GM18861 (cell line): Measurements from ENCODE around the gene TAF3.
"Not testable (repeated sequence)": the region's sequence is repeated elsewhere in the genome, so short reads cannot be mapped to it uniquely, and the experiment has no call there.

Source experiments
- ATAC-seq: cut with Tn5 transposase; IDR thresholded peaks from one replicate; pipeline ENCODE4 v1.9.1; 2021; ENCODE audit not compliant: unreplicated experiment

Gene TAF3

GRCh38 chr10:7811743-7812142 lies 6.6 kb upstream of the TAF3 start:
- ATAC-seq: not testable (repeated sequence)

- ATAC-seq: no peak
These were observed 4.8 kb upstream of the TAF3 start for GRCh38 chr10:7813481-7813880.

- no peak for ATAC-seq
These were observed 729 bp upstream of the TAF3 start for GRCh38 chr10:7817576-7817975.

- no peak for ATAC-seq
These were observed 366 bp upstream of the TAF3 start for GRCh38 chr10:7817984-7818294.

DNA sequence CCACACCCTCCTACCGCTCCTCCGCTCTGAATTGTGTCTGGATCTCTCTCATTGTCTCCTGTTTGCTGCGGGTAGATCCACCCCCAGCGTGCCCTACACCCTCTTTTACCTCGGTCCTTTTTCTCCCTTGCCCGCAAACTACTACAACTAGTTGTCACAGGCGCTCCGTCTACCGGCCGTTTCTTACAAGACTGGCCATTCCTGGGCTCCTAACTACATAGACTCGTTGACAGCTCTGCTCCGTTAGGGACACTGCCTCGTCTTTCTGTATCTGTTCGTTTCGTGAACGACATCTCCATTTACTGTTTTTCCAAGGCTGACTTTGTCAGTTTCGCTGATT lies 786 bp downstream of the TAF3 start:
- ATAC-seq: peak; percentile 44

DNA sequence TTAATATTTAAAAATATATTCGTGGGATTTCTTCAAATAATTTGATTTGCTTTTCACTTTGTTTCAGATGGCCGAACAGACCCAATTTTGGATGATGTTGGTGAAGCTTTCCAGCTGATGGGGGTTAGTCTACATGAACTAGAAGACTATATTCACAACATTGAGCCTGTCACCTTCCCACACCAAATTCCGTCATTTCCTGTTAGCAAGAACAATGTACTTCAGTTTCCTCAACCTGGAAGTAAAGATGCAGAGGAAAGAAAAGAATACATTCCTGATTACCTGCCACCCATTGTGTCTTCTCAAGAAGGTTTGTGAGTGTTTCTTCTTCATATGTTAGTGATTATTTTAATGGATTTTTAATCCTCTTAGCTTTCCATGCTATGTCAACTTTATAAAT lies 5.9 kb downstream of the TAF3 start:
- no peak for ATAC-seq

GRCh38 chr10:7826971-7827370 lies 8.7 kb downstream of the TAF3 start:
- ATAC-seq: no peak

GRCh38 chr10:7829289-7829834 lies 11.1 kb downstream of the TAF3 start:
- ATAC-seq: no peak

- no peak for ATAC-seq
These were observed 13.8 kb downstream of the TAF3 start for GRCh38 chr10:7832060-7832459.

DNA sequence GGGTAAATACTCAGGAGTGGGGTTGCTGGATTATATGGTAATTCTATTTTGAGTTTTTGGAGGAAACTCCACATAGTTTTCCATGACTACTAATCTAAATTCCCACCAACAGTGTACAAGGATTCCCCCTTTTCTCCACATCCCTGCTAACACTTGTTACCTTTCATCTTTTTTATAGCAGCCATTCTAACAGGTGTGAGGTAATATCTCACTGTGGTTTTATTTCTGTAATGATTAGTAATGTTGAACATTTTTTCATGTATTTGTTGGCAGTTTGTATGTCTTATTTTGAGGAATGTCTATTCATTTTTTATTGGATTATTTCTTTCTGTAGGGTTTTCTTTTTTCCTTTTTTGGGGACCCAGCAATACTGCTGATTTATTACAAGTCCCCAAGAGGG lies 14.9 kb downstream of the TAF3 start:
- ATAC-seq: no peak

GRCh38 chr10:7834262-7834661 lies 16.0 kb downstream of the TAF3 start:
- ATAC-seq: no peak

- ATAC-seq: no peak
These were observed 18.3 kb downstream of the TAF3 start for GRCh38 chr10:7836571-7836970.

DNA sequence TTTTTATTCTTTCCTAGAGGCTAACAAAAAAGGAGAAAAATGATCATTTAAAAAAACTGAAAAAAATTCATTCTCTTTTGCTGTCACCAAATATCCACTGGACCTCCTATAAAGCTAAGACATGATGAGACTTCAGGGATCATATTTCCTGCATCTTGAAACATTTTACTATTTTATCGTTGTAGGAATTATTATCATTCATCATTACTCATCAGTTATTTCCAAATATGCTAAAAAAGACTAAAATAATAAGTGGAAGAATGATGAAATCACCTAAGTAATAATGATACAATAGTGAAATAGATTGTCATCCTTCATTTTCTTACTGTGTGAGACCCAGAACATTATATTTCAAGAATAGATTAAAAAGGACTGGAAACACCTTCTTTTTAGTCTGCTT lies 28.3 kb downstream of the TAF3 start:
- ATAC-seq: no peak

- ATAC-seq: no peak
These were observed 35.0 kb downstream of the TAF3 start for GRCh38 chr10:7853226-7853842.

GRCh38 chr10:7853890-7854289 lies 35.6 kb downstream of the TAF3 start:
- ATAC-seq: no peak

- no peak for ATAC-seq
These were observed 36.9 kb downstream of the TAF3 start for GRCh38 chr10:7855205-7855604.

- ATAC-seq: no peak
These were observed 38.4 kb downstream of the TAF3 start for GRCh38 chr10:7856678-7857077.

DNA sequence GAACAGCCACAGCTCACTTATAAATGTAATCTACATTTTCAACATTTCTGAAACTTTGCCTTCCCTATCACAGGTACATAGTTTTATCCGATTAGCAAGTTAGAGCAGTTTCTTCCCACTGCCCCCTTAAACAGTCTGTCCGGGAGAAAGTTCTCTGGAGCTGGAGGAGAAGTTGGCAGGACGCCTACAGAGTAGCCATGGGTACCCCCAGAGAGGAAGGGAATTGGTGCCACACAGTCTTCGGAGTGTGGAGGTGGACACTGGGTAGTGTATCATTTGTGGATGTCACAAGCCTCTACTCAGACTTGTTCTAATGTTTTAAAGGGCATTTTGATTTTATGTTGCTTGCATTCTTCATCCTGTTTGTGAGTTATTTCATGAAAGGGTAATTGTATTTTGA lies 39.0 kb downstream of the TAF3 start:
- no peak for ATAC-seq

GRCh38 chr10:7861509-7862120 lies 43.3 kb downstream of the TAF3 start:
- no peak for ATAC-seq

- ATAC-seq: no peak
These were observed 43.8 kb downstream of the TAF3 start for GRCh38 chr10:7862121-7862514.

GRCh38 chr10:7866176-7866575 lies 47.9 kb downstream of the TAF3 start:
- ATAC-seq: no peak

- no peak for ATAC-seq
These were observed 53.7 kb downstream of the TAF3 start for GRCh38 chr10:7872041-7872442.

GRCh38 chr10:7874864-7875263 lies 56.6 kb downstream of the TAF3 start:
- no peak for ATAC-seq
